Measurements from ENCODE around the gene PSMB5. TPM values are rescaled to one million over a fixed set of nuclear protein-coding genes. Genes with fewer than 3 reads are reported as not detected.

Gene PSMB5
- total and polyA plus RNA-seq, 4 donors = 74.0 to 152 (median 95.4) TPM

DNA sequence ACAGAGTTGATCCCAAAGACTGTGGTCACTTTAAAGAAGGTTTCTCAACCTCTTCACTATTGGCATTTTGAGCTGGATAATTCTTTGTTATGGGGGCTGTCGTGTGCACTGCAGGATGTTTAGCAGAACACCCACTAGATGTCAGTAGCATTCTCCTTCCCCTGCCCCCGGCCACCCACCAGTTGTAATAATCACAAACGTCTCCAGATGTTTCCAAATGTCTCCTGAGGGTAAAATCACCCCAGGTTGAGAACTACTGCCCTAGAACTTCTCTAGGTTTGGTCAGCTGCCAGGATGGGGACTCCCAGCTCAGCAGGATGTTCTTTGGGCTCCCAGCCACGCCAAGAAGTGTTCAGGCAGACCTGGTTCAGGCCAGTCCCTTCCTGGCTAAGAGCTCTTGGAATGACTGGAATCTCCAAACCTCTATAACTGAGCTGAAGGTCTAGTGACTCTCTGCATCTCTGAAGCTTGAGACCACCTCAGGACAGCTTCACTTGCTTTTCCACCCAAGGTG is 39.9 kb downstream of the PSMB5 start:
- Histone ChIP-seq H3K9ac (ENCODE audit: low read depth in 1 of 2, low read length in 2 of 2) (no peak overlapping the region), H3K27me3 (ENCODE audit: control insufficient read depth in 4 of 4, insufficient read depth in 4 of 4, low read length in 3 of 4) (no peaks in the 10 kb centered on the region), H3K4me3 (ENCODE audit: low read depth in 1 of 3, low read length in 3 of 3) (no peak overlapping the region), H3K27ac (ENCODE audit: low read depth in 1 of 2, low read length in 2 of 2) (no peak overlapping the region), H3K4me1 (ENCODE audit: control insufficient read depth in 4 of 4, insufficient read depth in 4 of 4, low read length in 3 of 4) (no peaks in the 10 kb centered on the region), H3K9me3 (ENCODE audit: control insufficient read depth in 4 of 4, low read length in 3 of 4) (no peaks in the 10 kb centered on the region), H3K36me3 (ENCODE audit: control insufficient read depth in 4 of 4, insufficient read depth in 3 of 4, low read depth in 1 of 4, low read length in 3 of 4) (peaks cover 0 to 8% (median 4%) of the 10 kb centered on the region in 4 donors)
- no peak for DNase-seq (ENCODE audit: low spot score)
- TF ChIP-seq RAD21 (IDR thresholded peaks at IDR 0.05) (peak; percentile 64 to 71), NR2F2 (IDR thresholded peaks at IDR 0.05) (no peak)
- TF ChIP-seq, protein P1, sequence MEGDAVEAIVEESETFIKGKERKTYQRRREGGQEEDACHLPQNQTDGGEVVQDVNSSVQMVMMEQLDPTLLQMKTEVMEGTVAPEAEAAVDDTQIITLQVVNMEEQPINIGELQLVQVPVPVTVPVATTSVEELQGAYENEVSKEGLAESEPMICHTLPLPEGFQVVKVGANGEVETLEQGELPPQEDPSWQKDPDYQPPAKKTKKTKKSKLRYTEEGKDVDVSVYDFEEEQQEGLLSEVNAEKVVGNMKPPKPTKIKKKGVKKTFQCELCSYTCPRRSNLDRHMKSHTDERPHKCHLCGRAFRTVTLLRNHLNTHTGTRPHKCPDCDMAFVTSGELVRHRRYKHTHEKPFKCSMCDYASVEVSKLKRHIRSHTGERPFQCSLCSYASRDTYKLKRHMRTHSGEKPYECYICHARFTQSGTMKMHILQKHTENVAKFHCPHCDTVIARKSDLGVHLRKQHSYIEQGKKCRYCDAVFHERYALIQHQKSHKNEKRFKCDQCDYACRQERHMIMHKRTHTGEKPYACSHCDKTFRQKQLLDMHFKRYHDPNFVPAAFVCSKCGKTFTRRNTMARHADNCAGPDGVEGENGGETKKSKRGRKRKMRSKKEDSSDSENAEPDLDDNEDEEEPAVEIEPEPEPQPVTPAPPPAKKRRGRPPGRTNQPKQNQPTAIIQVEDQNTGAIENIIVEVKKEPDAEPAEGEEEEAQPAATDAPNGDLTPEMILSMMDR (IDR thresholded peaks at IDR 0.05; ENCODE audit: low read depth, low read length, missing input control) = peak; percentile 38
- 29% methylated on average over 4 of the region's 4 CpGs for WGBS

DNA sequence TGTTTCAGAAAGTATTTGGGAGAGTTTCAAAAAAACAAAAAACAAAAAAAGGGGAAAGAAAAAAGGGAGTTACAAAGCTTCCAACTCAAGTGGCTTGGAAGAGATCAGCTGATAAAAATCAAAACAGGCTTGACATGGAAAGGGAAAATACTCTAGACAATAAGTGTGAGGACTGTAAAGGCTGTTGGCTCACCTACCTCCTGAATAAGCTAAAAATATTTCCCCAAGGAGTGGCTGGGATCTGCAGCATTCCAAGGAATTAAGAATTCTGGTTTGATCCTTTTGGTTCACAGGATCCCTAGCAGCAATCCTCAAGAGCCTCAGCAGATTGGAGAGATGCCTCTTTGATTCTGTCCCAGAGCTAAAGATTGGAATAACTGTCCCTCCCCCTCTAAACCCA is 41.2 kb downstream of the PSMB5 start:
- DNase-seq (ENCODE audit: low spot score) = no peak

DNA sequence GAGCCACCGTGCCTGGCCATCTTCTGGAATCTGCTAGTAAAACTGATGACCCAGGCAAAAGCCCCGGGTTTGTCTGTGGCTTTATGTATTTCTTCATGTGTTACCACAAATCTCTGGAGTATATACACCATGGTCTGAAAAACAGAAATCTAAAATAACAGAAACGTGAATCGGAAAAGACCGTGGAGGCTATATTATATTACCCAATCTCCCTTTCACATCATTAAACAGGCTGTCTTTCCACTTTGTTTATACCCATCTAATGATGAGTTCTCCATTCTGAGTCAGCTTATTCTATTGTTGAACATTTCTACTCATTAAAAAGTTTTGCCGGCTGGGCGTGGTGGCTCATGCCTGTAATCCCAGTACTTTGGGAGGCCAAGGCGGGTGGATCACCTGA is 42.8 kb downstream of the PSMB5 start:
- Histone ChIP-seq H3K27me3 (ENCODE audit: control insufficient read depth in 4 of 4, insufficient read depth in 4 of 4, low read length in 3 of 4) (no peaks in the 10 kb centered on the region), H3K4me3 (ENCODE audit: low read depth in 1 of 3, low read length in 3 of 3) (no peak overlapping the region), H3K4me1 (ENCODE audit: control insufficient read depth in 4 of 4, insufficient read depth in 4 of 4, low read length in 3 of 4) (no peaks in the 10 kb centered on the region), H3K27ac (ENCODE audit: low read depth in 1 of 2, low read length in 2 of 2) (no peak overlapping the region), H3K36me3 (ENCODE audit: control insufficient read depth in 4 of 4, insufficient read depth in 3 of 4, low read depth in 1 of 4, low read length in 3 of 4) (peaks cover 0 to 11% (median 9%) of the 10 kb centered on the region in 4 donors), H3K9ac (ENCODE audit: low read depth in 1 of 2, low read length in 2 of 2) (no peak overlapping the region), H3K9me3 (ENCODE audit: control insufficient read depth in 4 of 4, low read length in 3 of 4) (no peaks in the 10 kb centered on the region)
- 95% methylated on average over 8 of the region's 8 CpGs for WGBS
- TF ChIP-seq, protein P2, sequence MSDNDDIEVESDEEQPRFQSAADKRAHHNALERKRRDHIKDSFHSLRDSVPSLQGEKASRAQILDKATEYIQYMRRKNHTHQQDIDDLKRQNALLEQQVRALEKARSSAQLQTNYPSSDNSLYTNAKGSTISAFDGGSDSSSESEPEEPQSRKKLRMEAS (IDR thresholded peaks at IDR 0.05) = no peak
- TF ChIP-seq SP1 (IDR thresholded peaks at IDR 0.05) (no peak), HNF4A (conservative IDR thresholded peaks at IDR 0.05) (no peak)
- no peak for DNase-seq (ENCODE audit: low spot score)

More for the DNA sequence above, 41.2 kb downstream of the PSMB5 start:
- Histone ChIP-seq H3K9me3 (ENCODE audit: control insufficient read depth in 4 of 4, low read length in 3 of 4) (no peaks in the 10 kb centered on the region), H3K9ac (ENCODE audit: low read depth in 1 of 2, low read length in 2 of 2) (no peak overlapping the region), H3K27me3 (ENCODE audit: control insufficient read depth in 4 of 4, insufficient read depth in 4 of 4, low read length in 3 of 4) (no peaks in the 10 kb centered on the region), H3K36me3 (ENCODE audit: control insufficient read depth in 4 of 4, insufficient read depth in 3 of 4, low read depth in 1 of 4, low read length in 3 of 4) (peaks cover 0 to 11% (median 9%) of the 10 kb centered on the region in 4 donors), H3K27ac (ENCODE audit: low read depth in 1 of 2, low read length in 2 of 2) (no peak overlapping the region), H3K4me1 (ENCODE audit: control insufficient read depth in 4 of 4, insufficient read depth in 4 of 4, low read length in 3 of 4) (no peaks in the 10 kb centered on the region), H3K4me3 (ENCODE audit: low read depth in 1 of 3, low read length in 3 of 3) (no peak overlapping the region)
- no peak for TF ChIP-seq GABPA (IDR thresholded peaks at IDR 0.05 in 1 of 2, conservative IDR thresholded peaks at IDR 0.05 in 1 of 2)
- TF ChIP-seq, protein P2 (IDR thresholded peaks at IDR 0.05) = no peak
- TF ChIP-seq SP1 (IDR thresholded peaks at IDR 0.05) = no peak
- TF ChIP-seq, protein P3, sequence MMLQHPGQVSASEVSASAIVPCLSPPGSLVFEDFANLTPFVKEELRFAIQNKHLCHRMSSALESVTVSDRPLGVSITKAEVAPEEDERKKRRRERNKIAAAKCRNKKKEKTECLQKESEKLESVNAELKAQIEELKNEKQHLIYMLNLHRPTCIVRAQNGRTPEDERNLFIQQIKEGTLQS (IDR thresholded peaks at IDR 0.05) = no peak
- TF ChIP-seq, protein P1 (IDR thresholded peaks at IDR 0.05; ENCODE audit: low read depth, low read length, missing input control) = no peak
- TF ChIP-seq HNF4G (IDR thresholded peaks at IDR 0.05) = no peak
- no peak for TF ChIP-seq YY1 (IDR thresholded peaks at IDR 0.05)
- no peak for TF ChIP-seq FOXA2 (IDR thresholded peaks at IDR 0.05)
- no peak for TF ChIP-seq NR2F2 (IDR thresholded peaks at IDR 0.05)
- no peak for TF ChIP-seq FOXA1 (IDR thresholded peaks at IDR 0.05)
